PFSK-1 (cell line): ENCODE data around the gene LTBP1.

Experiments used
- FOXP2 ChIP-seq: optimal IDR thresholded peaks from 2 replicates; pipeline ENCODE3; 2011; ENCODE audit warnings: borderline replicate concordance, control low read depth, inconsistent platforms; ENCODE audit not compliant: insufficient read depth; ENCODE audit errors: extremely low read length, extremely low read depth
- POLR2AphosphoS5 ChIP-seq: IDR thresholded peaks from 2 replicates; pipeline ENCODE4 v1.6.1; 2012; ENCODE audit warnings: low read depth, mild to moderate bottlenecking, control low read depth, low read length, moderate library complexity
- REST ChIP-seq, 2 experiments: IDR thresholded peaks; 2 replicates each; pipeline versions ENCODE4 v1.6.1 to v1.8.0; 2011 to 2012; ENCODE audit warnings: low read depth in 2 of 2, low read length in 2 of 2, control low read depth in 1 of 2, inconsistent platforms in 1 of 2, mild to moderate bottlenecking in 1 of 2, moderate library complexity in 1 of 2; ENCODE audit not compliant: insufficient read depth in 1 of 2
- SIN3A ChIP-seq: IDR thresholded peaks from 2 replicates; pipeline ENCODE4 v1.6.1; 2012; ENCODE audit warnings: mild to moderate bottlenecking, low read length, moderate library complexity, borderline replicate concordance; ENCODE audit not compliant: insufficient read depth
- TAF1 ChIP-seq: IDR thresholded peaks from 2 replicates; pipeline ENCODE4 v1.6.1; 2012; ENCODE audit warnings: low read length, control low read depth, borderline replicate concordance; ENCODE audit not compliant: insufficient read depth

LTBP1 gene

GRCh38 chr2:33122726-33123125 lies 176.0 kb downstream of the LTBP1 start:
- no peak for TF ChIP-seq REST (IDR thresholded peaks at IDR 0.05; ENCODE audit: insufficient read depth in 1 of 2, low read depth in 2 of 2, low read length in 2 of 2)
- TF ChIP-seq FOXP2: no peak

GRCh38 chr2:33123216-33123615 lies 176.5 kb downstream of the LTBP1 start:
- TF ChIP-seq POLR2AphosphoS5 (no peak), REST (IDR thresholded peaks at IDR 0.05; ENCODE audit: insufficient read depth in 1 of 2, low read depth in 2 of 2, low read length in 2 of 2) (no peak), TAF1 (no peak), FOXP2 (no peak), SIN3A (no peak)

GRCh38 chr2:33126552-33126951 lies 179.8 kb downstream of the LTBP1 start:
- TF ChIP-seq FOXP2: no peak
- no peak for TF ChIP-seq POLR2AphosphoS5
- no peak for TF ChIP-seq SIN3A
- no peak for TF ChIP-seq REST (IDR thresholded peaks at IDR 0.05; ENCODE audit: insufficient read depth in 1 of 2, low read depth in 2 of 2, low read length in 2 of 2)
- TF ChIP-seq TAF1: no peak

- TF ChIP-seq FOXP2 (no peak), REST (IDR thresholded peaks at IDR 0.05; ENCODE audit: insufficient read depth in 1 of 2, low read depth in 2 of 2, low read length in 2 of 2) (no peak), POLR2AphosphoS5 (no peak)
Observed at GRCh38 chr2:33126958-33127357, 180.2 kb downstream of the LTBP1 start.

- no peak for TF ChIP-seq FOXP2
- no peak for TF ChIP-seq POLR2AphosphoS5
- TF ChIP-seq REST (IDR thresholded peaks at IDR 0.05; ENCODE audit: insufficient read depth in 1 of 2, low read depth in 2 of 2, low read length in 2 of 2): no peak
- no peak for TF ChIP-seq SIN3A
- TF ChIP-seq TAF1: no peak
Observed at GRCh38 chr2:33129263-33130053, 182.7 kb downstream of the LTBP1 start.
